Omental fat pad (tissue), 4 donors: ENCODE measurements around the gene TTC17. TPM values are rescaled to one million over a fixed set of nuclear protein-coding genes. Genes with fewer than 3 reads are reported as not detected.
"Not testable (repeated sequence)": the region's sequence is repeated elsewhere in the genome, so short reads cannot be mapped to it uniquely, and the experiment has no call there.

ENCODE experiments used
- ATAC-seq: fragments of 150-250 bp; one replicate; pipeline ENCODE4 v1.9.1; 2016; ENCODE audit warnings: mild to moderate bottlenecking, moderate library complexity; ENCODE audit not compliant: low FRiP score
- DNase-seq: peaks from one replicate; pipeline ENCODE4 v3.0.0-alpha.2; 2019; ENCODE audit warnings: low spot score
- total RNA-seq, 4 donors: library from RNA; depleted of rRNA; stranded (reverse); fragments of >200 nt; gene quantifications; one replicate each; pipeline ENCODE4 v1.1.0, GENCODE V29; 2016
- TF ChIP-seq, protein P1 (sequence below), 3 donors: fragments of 450-650 bp; IDR thresholded peaks; one replicate each; pipeline ENCODE4 v1.5.1; 2016 to 2017; ENCODE audit warnings: antibody characterized with exemption in 3 of 3, mild to moderate bottlenecking in 3 of 3, moderate library complexity in 2 of 3

The TTC17 gene
- total RNA-seq, 4 donors from 2014 or later = 78.4 to 180 (median 97.9) TPM

DNA sequence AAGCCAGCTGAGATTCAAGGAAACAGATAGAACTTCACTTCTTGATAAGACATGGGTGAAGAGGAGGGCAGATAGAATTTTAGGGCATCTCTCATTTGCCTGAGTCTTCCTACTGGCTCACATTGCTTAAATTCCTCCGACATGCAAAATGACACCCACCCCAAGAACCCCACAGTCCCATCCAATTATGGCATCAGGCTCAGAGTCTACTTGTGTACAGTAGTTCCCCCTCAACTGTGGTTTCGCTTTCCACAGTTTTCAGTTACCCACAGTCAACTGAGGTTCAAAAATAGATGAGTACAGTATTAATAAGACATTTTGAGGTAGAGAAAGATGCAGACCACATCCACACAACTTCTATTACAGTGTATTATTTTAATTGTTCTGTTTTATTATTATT, 99.8 kb downstream of the TTC17 start:
- DNase-seq (no peak), ATAC-seq (no peak)
- TF ChIP-seq, protein P1, sequence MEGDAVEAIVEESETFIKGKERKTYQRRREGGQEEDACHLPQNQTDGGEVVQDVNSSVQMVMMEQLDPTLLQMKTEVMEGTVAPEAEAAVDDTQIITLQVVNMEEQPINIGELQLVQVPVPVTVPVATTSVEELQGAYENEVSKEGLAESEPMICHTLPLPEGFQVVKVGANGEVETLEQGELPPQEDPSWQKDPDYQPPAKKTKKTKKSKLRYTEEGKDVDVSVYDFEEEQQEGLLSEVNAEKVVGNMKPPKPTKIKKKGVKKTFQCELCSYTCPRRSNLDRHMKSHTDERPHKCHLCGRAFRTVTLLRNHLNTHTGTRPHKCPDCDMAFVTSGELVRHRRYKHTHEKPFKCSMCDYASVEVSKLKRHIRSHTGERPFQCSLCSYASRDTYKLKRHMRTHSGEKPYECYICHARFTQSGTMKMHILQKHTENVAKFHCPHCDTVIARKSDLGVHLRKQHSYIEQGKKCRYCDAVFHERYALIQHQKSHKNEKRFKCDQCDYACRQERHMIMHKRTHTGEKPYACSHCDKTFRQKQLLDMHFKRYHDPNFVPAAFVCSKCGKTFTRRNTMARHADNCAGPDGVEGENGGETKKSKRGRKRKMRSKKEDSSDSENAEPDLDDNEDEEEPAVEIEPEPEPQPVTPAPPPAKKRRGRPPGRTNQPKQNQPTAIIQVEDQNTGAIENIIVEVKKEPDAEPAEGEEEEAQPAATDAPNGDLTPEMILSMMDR (IDR thresholded peaks at IDR 0.05) = no peak

DNA sequence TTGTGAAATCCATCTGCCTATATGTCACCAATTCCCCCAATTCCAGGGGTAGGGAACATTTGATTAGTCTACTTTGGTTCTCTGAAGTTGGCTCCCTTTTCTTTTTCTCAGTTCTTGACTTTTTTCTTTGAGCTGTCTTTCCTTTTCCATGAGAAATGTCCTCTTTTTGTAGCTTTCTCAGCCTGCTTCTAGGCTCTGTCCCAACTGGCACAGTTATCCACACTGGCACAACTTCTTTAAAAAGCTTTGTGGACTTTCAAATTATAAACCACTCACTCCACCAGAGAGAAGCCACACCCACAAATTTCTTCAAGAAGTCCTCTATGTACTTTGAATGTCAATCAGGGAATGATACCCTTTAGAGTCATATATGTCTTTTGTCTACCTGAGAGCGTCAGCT, 100.5 kb downstream of the TTC17 start:
- ATAC-seq = no peak
- TF ChIP-seq, protein P1 (IDR thresholded peaks at IDR 0.05) = no peak

DNA sequence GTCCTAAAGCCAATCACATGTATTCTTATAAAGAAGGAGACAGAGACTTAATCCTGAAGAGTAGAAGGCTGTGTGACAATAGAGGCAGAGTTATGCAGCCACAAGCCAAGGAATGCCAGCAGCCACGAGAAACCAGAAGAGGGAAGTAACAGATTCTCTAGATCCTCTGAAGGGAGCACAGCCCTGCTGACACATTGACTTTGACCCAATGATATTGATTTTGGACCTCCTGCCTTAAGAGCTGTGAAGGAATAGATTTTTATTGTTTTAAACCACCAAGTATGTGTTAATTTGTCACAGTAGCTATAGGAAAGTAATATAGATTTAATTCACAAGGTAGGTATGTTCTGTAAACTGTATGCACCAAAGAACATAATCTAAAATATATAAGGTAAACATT, 103.6 kb downstream of the TTC17 start:
- no peak for ATAC-seq
- TF ChIP-seq, protein P1 (IDR thresholded peaks at IDR 0.05) = no peak
- no peak for DNase-seq

More for the DNA sequence above, 100.5 kb downstream of the TTC17 start:
- DNase-seq = no peak

DNA sequence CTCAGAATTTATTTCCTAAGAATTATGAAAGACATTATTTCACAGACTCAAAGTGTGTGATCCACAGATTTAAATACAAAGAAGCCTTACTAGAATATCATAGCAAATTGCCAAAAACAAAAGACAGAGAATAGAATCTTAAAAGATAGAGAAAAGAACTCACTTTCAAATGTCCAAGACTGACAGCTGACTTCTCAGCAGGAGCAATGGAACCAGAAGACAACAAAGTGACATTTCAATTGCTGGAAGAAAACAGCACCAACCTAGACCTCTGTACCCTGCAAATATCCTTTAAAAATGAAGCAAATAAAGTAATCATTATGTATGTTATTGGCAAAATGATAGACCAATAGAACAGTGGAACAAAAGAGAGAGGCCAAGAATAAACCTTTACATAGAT, 109.2 kb downstream of the TTC17 start:
- TF ChIP-seq, protein P1 (IDR thresholded peaks at IDR 0.05) = no peak
- DNase-seq = no peak
- ATAC-seq = no peak

DNA sequence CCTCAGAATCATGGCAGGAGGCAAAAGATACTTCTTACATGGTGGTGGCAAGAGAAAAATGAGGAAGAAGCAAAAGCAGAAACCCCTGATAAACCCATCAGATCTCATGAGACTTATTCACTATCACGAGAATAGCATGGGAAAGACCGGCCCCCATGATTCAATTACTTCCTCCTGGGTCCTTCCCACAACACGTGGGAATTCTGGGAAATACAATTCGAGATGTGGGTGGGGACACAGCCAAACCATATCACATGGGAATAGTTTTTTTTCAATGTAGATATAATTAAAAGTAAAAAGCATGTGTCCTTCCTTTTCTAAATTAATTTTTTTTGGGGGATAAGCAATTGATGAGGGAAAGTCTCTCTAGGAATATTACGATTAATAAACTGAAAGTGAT, 118.8 kb downstream of the TTC17 start:
- ATAC-seq, DNase-seq: not testable (repeated sequence)

DNA sequence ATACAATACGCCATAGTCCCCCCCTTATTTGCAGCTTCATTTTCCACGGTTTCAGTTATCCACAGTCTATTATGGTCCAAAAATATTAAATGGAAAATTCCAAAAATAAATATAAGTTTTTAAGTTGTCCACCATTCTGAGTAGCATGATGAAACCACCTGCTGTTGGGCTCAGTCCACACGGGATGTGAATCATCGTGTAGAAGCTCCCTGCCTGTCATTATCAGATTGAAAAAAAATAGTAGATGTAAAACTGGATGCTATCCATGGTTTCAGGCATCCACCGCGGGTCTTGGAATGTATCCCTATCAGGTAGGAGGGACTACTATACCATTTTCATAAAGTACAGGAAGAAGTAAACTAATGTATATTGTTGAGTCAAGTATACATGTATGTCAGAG, 127.4 kb downstream of the TTC17 start:
- DNase-seq = no peak
- ATAC-seq = no peak
- TF ChIP-seq, protein P1 (IDR thresholded peaks at IDR 0.05) = no peak

DNA sequence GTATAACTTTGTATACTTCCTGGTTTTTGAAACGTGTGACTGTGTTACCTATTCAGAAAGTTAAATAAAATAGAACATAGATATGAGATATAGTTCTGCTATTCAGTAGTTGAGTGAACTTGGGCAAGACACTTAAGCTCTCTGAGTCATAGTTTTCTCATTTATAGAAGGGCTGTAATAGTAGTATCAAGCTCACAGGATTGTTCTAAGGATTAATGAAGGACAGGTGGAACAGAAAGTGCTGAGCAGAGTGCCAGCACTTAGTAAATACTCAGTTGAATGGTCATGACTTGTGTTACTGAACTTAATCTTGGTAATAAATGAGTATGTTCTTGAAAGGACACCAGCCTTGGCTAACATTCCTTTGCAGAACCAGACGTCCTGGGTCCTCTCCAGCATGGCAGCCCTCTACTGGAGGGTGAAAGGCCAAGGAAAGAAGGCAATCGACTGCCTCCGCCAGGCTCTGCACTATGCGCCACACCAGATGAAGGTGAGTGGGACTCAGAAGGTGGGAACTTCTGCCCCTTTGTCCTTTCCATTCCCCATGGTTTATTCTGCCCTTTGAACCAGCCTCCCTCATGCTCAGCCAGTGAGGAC, 131.2 kb downstream of the TTC17 start:
- DNase-seq = no peak
- TF ChIP-seq, protein P1 (IDR thresholded peaks at IDR 0.05) = no peak
- no peak for ATAC-seq
